HCT116 (cell line): ENCODE results near the gene HCRTR2. TPM values are rescaled to one million over a fixed set of nuclear protein-coding genes. Genes with fewer than 3 reads are reported as not detected.

Experiments
- ATAC-seq: fragments of 200-7000 bp; cut with Tn5 transposase; 2 replicates; pipeline ENCODE4 v1.9.1; 2020; ENCODE audit warnings: mild to moderate bottlenecking, moderate library complexity
- BruUV-seq: library from RNA; stranded (reverse); fragments of 400-500 nt; replicated peaks from 2 replicates; lab custom pipeline; 2021; lab: Mats Ljungman, UMichigan
- CTCF ChIA-PET: fragments of 300-600 bp; sonication (Branson Sonifier 250); formaldehyde crosslinking; loops from one replicate; lab custom pipeline; 2021; ENCODE audit warnings: antibody characterized with exemption; lab: Charles Lee
- POLR2A ChIA-PET: fragments of 300-600, 350-600 bp; sonication (Branson Sonifier 250); formaldehyde crosslinking; loops from one replicate; lab custom pipeline; 2021; ENCODE audit warnings: antibody characterized with exemption; lab: Charles Lee
- RAD21 ChIA-PET, 2 experiments: fragments of 300-600 bp; sonication (Branson Sonifier 250); formaldehyde crosslinking; loops; one replicate each; lab custom pipeline; 2023; ENCODE audit warnings: low total read pairs in 2 of 2; ENCODE audit not compliant: uncharacterized antibody in 2 of 2, unreplicated experiment in 2 of 2, low non-redundant PET in 1 of 2; lab: Charles Lee
- DNase-seq: peaks from one replicate; pipeline ENCODE4 v3.0.0-alpha.2; 2010; ENCODE audit warnings: low read depth, low spot score
- H2AFZ ChIP-seq: fragments of 200-600 bp; shearing (Covaris generic), sonication (generic); 2 replicates; pipeline ENCODE4 v1.6.1; 2017; ENCODE audit warnings: low read depth, mixed run types, mixed read lengths, antibody characterized with exemption, low read length; ENCODE audit not compliant: poor library complexity, severe bottlenecking
- H3K27ac ChIP-seq: 2 replicates; pipeline ENCODE4 v1.5.1; 2012; ENCODE audit warnings: low read depth, low read length
- H3K27me3 ChIP-seq: fragments of 200-600 bp; sonication (generic); 2 replicates; pipeline ENCODE4 v1.6.1; 2016; ENCODE audit warnings: mixed run types, low read length, mixed read lengths; ENCODE audit not compliant: insufficient read depth
- H3K36me3 ChIP-seq, 2 experiments: fragments of 200-500 bp in 1 of 2; fragments of 200-600 bp in 1 of 2; sonication (Bioruptor generic) in 1 of 2; sonication (generic) in 1 of 2; 2 replicates each; pipeline versions ENCODE4 v1.5.1 to v1.6.1; 2014 to 2016; ENCODE audit warnings: low read length in 2 of 2, inconsistent platforms in 1 of 2, mixed read lengths in 1 of 2, mixed run types in 1 of 2; ENCODE audit not compliant: insufficient read depth in 2 of 2, control insufficient read depth in 1 of 2
- H3K4me1 ChIP-seq, 2 experiments: fragments of 200-600 bp in 1 of 2; sonication (generic) in 1 of 2; 2 replicates each; pipeline versions ENCODE4 v1.5.1 to v1.6.1; 2012 to 2017; ENCODE audit warnings: low read length in 2 of 2, inconsistent platforms in 1 of 2, mild to moderate bottlenecking in 1 of 2, mixed read lengths in 1 of 2, mixed run types in 1 of 2, moderate library complexity in 1 of 2; ENCODE audit not compliant: insufficient read depth in 2 of 2, control insufficient read depth in 1 of 2
- H3K4me2 ChIP-seq: fragments of 200-600 bp; sonication (generic); 2 replicates; pipeline ENCODE4 v1.6.1; 2017; ENCODE audit warnings: mixed run types, low read length, mixed read lengths
- H3K4me3 ChIP-seq, 2 experiments: fragments of 200-600 bp in 1 of 2; sonication (generic) in 1 of 2; replicated peaks in 1 of 2; 2 replicates each; pipeline ENCODE4 v1.5.1; 2011 to 2016; ENCODE audit warnings: low read length in 2 of 2, control low read depth in 1 of 2, low read depth in 1 of 2, mild to moderate bottlenecking in 1 of 2, mixed read lengths in 1 of 2, mixed run types in 1 of 2
- H3K79me2 ChIP-seq: fragments of 200-600 bp; sonication (generic); 2 replicates; pipeline ENCODE4 v1.6.1; 2017; ENCODE audit warnings: mild to moderate bottlenecking, mixed run types, low read length, moderate library complexity, mixed read lengths; ENCODE audit not compliant: insufficient read depth
- H3K9ac ChIP-seq: fragments of 200-600 bp; sonication (generic); 2 replicates; pipeline ENCODE4 v1.6.1; 2016; ENCODE audit warnings: low read length, mixed read lengths
- H3K9me2 ChIP-seq: fragments of 200-600 bp; sonication (generic), shearing (Covaris generic); 2 replicates; pipeline ENCODE4 v1.6.1; 2017; ENCODE audit warnings: mixed run types, mild to moderate bottlenecking, moderate library complexity; ENCODE audit not compliant: insufficient read depth
- H3K9me3 ChIP-seq, 2 experiments: fragments of 200-500 bp in 1 of 2; fragments of 200-600 bp in 1 of 2; sonication (Bioruptor generic) in 1 of 2; sonication (generic) in 1 of 2; 2 replicates each; pipeline ENCODE4 v1.6.1; 2014 to 2017; ENCODE audit warnings: low read length in 2 of 2, mixed read lengths in 2 of 2, inconsistent platforms in 1 of 2, low read depth in 1 of 2, mild to moderate bottlenecking in 1 of 2, mixed run types in 1 of 2, moderate library complexity in 1 of 2; ENCODE audit not compliant: control insufficient read depth in 1 of 2, insufficient read depth in 1 of 2
- H4K20me1 ChIP-seq: fragments of 200-600 bp; sonication (generic), shearing (Covaris generic); 2 replicates; pipeline ENCODE4 v1.6.1; 2017; ENCODE audit warnings: mixed run types, mild to moderate bottlenecking, moderate library complexity; ENCODE audit not compliant: insufficient read depth
- ATF3 ChIP-seq: IDR thresholded peaks from 2 replicates; pipeline ENCODE4 v1.6.1; 2012
- CBX3 ChIP-seq: IDR thresholded peaks from 2 replicates; pipeline ENCODE4 v1.6.1; 2012; ENCODE audit warnings: low read depth
- CEBPB ChIP-seq: IDR thresholded peaks from 2 replicates; pipeline ENCODE4 v1.6.1; 2012; ENCODE audit warnings: low read depth
- ELF1 ChIP-seq: IDR thresholded peaks from 2 replicates; pipeline ENCODE4 v1.6.1; 2012; ENCODE audit warnings: low read depth, borderline replicate concordance
- EZH2 ChIP-seq: fragments of 200-600 bp; sonication (generic); IDR thresholded peaks from 2 replicates; pipeline ENCODE4 v1.6.1; 2017; ENCODE audit warnings: antibody characterized with exemption, mixed run types
- FOSL1 ChIP-seq: IDR thresholded peaks from 2 replicates; pipeline ENCODE4 v1.6.1; 2012; ENCODE audit warnings: low read depth
- JUND ChIP-seq: IDR thresholded peaks from 2 replicates; pipeline ENCODE4 v1.6.1; 2012
- MAX ChIP-seq: IDR thresholded peaks from 2 replicates; pipeline ENCODE4 v1.6.1; 2012
- POLR2A ChIP-seq: IDR thresholded peaks from 2 replicates; pipeline ENCODE4 v1.7.0; 2011; ENCODE audit warnings: borderline replicate concordance; ENCODE audit not compliant: insufficient read depth, insufficient read length; ENCODE audit errors: extremely low read depth
- POLR2AphosphoS5 ChIP-seq: IDR thresholded peaks from 2 replicates; pipeline ENCODE4 v1.6.1; 2011; ENCODE audit warnings: mild to moderate bottlenecking, low read depth, low read length, moderate library complexity
- RAD21 ChIP-seq: IDR thresholded peaks from 2 replicates; pipeline ENCODE4 v1.6.1; 2012; ENCODE audit warnings: low read depth, mild to moderate bottlenecking
- SRF ChIP-seq: IDR thresholded peaks from 2 replicates; pipeline ENCODE4 v1.6.1; 2012; ENCODE audit warnings: low read depth
- TCF7L2 ChIP-seq: IDR thresholded peaks from 2 replicates; pipeline ENCODE4 v1.7.0; 2011; ENCODE audit warnings: borderline replicate concordance, inconsistent platforms; ENCODE audit not compliant: insufficient read depth, insufficient read length; ENCODE audit errors: extremely low read depth
- YY1 ChIP-seq: IDR thresholded peaks from 2 replicates; pipeline ENCODE4 v1.6.1; 2011; ENCODE audit warnings: low read length, low read depth, moderate library complexity, mild to moderate bottlenecking; ENCODE audit not compliant: insufficient replicate concordance; ENCODE audit errors: extremely low read depth
- ZBTB33 ChIP-seq: IDR thresholded peaks from 2 replicates; pipeline ENCODE4 v1.6.1; 2011; ENCODE audit warnings: mild to moderate bottlenecking, low read length, moderate library complexity; ENCODE audit not compliant: insufficient replicate concordance; ENCODE audit errors: extremely low read depth
- ZNF274 ChIP-seq: fragments of 200-500 bp; sonication (Bioruptor generic); IDR thresholded peaks from 2 replicates; pipeline ENCODE4 v1.6.1; 2014; ENCODE audit warnings: mild to moderate bottlenecking, low read depth, low read length, inconsistent platforms
- intact Hi-C: fragments of 100-400 bp; cut with micrococcal nuclease; formaldehyde crosslinking; loops from 2 replicates; pipeline ENCODE4 v1.10.0; 2022
- total RNA-seq: library from RNA; stranded (reverse); gene quantifications from one replicate; pipeline ENCODE4 v1.2.1, GENCODE V29; 2021; ENCODE audit not compliant: unreplicated experiment
- TF ChIP-seq, protein P1 (sequence below), 3 experiments: fragments of 200-600 bp in 1 of 3; sonication (generic) in 1 of 3; IDR thresholded peaks in 2 of 3; conservative IDR thresholded peaks in 1 of 3; 2 replicates each; pipeline ENCODE4 v1.5.1; 2012 to 2017; ENCODE audit warnings: low read depth in 2 of 3, low read length in 2 of 3, antibody characterized with exemption in 1 of 3, borderline replicate concordance in 1 of 3, control low read depth in 1 of 3, mild to moderate bottlenecking in 1 of 3, mixed read lengths in 1 of 3, mixed run types in 1 of 3, moderate library complexity in 1 of 3; ENCODE audit not compliant: insufficient read depth in 1 of 3
- TF ChIP-seq, protein P2 (sequence below): IDR thresholded peaks from 2 replicates; pipeline ENCODE4 v1.6.1; 2012; ENCODE audit warnings: low read depth

The HCRTR2 gene
- total RNA-seq, 1 experiment from 2014 or later: not detected

DNA sequence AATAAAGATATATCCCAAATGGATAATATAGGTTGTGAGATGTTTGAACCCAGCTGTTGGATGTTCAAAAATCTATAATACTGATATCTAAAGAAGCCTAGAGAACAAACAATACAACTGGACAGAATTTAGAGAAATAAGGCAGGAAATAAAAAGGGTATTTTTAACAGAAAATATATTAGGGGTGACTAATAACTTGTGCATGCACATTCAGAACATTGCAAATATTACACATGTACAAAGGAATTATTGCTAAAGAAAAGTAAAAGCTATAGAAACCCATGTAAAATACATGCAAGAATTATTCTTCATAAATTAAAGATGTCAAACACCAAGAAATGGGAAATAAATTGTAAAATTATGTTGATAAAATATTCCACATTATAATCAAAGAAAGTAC is 32.7 kb upstream of the HCRTR2 start:
- BruUV-seq: no TSS peak
- Histone ChIP-seq H3K4me1 (no peaks in the 10 kb centered on the region), H3K36me3 (no peaks in the 10 kb centered on the region), H3K27me3 (no peaks in the 10 kb centered on the region), H3K79me2 (no peaks in the 10 kb centered on the region), H3K9me3 (no peaks in the 10 kb centered on the region), H2AFZ (no peak overlapping the region), H3K4me3 (no peak overlapping the region), H3K9ac (no peak overlapping the region), H3K4me2 (no peak overlapping the region), H4K20me1 (no peaks in the 10 kb centered on the region), H3K27ac (no peak overlapping the region), H3K9me2 (no peaks in the 10 kb centered on the region)
- RAD21 ChIA-PET: no interaction called here
- DNase-seq (no peak), ATAC-seq (no peak)
- CTCF ChIA-PET: no interaction called here
- POLR2A ChIA-PET: no interaction called here
- TF ChIP-seq MAX: no peak
- no peak for TF ChIP-seq ELF1
- no peak for TF ChIP-seq POLR2A
- TF ChIP-seq FOSL1: no peak
- TF ChIP-seq RAD21: no peak
- no peak for TF ChIP-seq CEBPB
- TF ChIP-seq CBX3: no peak
- TF ChIP-seq ZNF274: no peak
- TF ChIP-seq ATF3: no peak
- TF ChIP-seq JUND: no peak
- TF ChIP-seq EZH2: no peak
- no peak for TF ChIP-seq TCF7L2
- no peak for TF ChIP-seq YY1
- TF ChIP-seq, protein P1, sequence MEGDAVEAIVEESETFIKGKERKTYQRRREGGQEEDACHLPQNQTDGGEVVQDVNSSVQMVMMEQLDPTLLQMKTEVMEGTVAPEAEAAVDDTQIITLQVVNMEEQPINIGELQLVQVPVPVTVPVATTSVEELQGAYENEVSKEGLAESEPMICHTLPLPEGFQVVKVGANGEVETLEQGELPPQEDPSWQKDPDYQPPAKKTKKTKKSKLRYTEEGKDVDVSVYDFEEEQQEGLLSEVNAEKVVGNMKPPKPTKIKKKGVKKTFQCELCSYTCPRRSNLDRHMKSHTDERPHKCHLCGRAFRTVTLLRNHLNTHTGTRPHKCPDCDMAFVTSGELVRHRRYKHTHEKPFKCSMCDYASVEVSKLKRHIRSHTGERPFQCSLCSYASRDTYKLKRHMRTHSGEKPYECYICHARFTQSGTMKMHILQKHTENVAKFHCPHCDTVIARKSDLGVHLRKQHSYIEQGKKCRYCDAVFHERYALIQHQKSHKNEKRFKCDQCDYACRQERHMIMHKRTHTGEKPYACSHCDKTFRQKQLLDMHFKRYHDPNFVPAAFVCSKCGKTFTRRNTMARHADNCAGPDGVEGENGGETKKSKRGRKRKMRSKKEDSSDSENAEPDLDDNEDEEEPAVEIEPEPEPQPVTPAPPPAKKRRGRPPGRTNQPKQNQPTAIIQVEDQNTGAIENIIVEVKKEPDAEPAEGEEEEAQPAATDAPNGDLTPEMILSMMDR (IDR thresholded peaks at IDR 0.05 in 2 of 3, conservative IDR thresholded peaks at IDR 0.05 in 1 of 3; ENCODE audit: borderline replicate concordance in 1 of 3, insufficient read depth in 1 of 3, low read depth in 2 of 3, low read length in 2 of 3): no peak
- no peak for TF ChIP-seq POLR2AphosphoS5
- no peak for TF ChIP-seq ZBTB33
- no peak for TF ChIP-seq SRF
- TF ChIP-seq, protein P2, sequence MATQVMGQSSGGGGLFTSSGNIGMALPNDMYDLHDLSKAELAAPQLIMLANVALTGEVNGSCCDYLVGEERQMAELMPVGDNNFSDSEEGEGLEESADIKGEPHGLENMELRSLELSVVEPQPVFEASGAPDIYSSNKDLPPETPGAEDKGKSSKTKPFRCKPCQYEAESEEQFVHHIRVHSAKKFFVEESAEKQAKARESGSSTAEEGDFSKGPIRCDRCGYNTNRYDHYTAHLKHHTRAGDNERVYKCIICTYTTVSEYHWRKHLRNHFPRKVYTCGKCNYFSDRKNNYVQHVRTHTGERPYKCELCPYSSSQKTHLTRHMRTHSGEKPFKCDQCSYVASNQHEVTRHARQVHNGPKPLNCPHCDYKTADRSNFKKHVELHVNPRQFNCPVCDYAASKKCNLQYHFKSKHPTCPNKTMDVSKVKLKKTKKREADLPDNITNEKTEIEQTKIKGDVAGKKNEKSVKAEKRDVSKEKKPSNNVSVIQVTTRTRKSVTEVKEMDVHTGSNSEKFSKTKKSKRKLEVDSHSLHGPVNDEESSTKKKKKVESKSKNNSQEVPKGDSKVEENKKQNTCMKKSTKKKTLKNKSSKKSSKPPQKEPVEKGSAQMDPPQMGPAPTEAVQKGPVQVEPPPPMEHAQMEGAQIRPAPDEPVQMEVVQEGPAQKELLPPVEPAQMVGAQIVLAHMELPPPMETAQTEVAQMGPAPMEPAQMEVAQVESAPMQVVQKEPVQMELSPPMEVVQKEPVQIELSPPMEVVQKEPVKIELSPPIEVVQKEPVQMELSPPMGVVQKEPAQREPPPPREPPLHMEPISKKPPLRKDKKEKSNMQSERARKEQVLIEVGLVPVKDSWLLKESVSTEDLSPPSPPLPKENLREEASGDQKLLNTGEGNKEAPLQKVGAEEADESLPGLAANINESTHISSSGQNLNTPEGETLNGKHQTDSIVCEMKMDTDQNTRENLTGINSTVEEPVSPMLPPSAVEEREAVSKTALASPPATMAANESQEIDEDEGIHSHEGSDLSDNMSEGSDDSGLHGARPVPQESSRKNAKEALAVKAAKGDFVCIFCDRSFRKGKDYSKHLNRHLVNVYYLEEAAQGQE: no peak
- intact Hi-C loops: no loop called here
